ENCODE data around the gene GAD1.

GAD1 gene

DNA sequence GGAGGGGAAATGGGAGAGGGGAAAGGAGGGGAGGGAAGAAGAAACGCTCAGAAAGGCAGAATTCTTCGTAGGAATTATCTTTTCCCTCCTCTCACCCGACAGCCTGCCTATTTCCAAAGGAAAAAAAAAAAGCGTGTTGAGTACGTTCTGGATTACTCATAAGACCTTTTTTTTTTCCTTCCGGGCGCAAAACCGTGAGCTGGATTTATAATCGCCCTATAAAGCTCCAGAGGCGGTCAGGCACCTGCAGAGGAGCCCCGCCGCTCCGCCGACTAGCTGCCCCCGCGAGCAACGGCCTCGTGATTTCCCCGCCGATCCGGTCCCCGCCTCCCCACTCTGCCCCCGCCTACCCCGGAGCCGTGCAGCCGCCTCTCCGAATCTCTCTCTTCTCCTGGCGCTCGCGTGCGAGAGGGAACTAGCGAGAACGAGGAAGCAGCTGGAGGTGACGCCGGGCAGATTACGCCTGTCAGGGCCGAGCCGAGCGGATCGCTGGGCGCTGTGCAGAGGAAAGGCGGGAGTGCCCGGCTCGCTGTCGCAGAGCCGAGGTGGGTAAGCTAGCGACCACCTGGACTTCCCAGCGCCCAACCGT, at the start of gene GAD1:
Gene GAD1 (plus strand): TSS at position 384 of the 589 bp plus-strand sequence. CDS start 1,705 bp downstream, outside the sequence.
- TF ChIP-seq, protein P1, sequence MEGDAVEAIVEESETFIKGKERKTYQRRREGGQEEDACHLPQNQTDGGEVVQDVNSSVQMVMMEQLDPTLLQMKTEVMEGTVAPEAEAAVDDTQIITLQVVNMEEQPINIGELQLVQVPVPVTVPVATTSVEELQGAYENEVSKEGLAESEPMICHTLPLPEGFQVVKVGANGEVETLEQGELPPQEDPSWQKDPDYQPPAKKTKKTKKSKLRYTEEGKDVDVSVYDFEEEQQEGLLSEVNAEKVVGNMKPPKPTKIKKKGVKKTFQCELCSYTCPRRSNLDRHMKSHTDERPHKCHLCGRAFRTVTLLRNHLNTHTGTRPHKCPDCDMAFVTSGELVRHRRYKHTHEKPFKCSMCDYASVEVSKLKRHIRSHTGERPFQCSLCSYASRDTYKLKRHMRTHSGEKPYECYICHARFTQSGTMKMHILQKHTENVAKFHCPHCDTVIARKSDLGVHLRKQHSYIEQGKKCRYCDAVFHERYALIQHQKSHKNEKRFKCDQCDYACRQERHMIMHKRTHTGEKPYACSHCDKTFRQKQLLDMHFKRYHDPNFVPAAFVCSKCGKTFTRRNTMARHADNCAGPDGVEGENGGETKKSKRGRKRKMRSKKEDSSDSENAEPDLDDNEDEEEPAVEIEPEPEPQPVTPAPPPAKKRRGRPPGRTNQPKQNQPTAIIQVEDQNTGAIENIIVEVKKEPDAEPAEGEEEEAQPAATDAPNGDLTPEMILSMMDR (IDR thresholded peaks at IDR 0.05; ENCODE audit: insufficient read depth, low read depth, low read length, missing control alignments), result no peak
- DNase-seq (ENCODE audit: low read depth), result peak; percentile 81

DNA sequence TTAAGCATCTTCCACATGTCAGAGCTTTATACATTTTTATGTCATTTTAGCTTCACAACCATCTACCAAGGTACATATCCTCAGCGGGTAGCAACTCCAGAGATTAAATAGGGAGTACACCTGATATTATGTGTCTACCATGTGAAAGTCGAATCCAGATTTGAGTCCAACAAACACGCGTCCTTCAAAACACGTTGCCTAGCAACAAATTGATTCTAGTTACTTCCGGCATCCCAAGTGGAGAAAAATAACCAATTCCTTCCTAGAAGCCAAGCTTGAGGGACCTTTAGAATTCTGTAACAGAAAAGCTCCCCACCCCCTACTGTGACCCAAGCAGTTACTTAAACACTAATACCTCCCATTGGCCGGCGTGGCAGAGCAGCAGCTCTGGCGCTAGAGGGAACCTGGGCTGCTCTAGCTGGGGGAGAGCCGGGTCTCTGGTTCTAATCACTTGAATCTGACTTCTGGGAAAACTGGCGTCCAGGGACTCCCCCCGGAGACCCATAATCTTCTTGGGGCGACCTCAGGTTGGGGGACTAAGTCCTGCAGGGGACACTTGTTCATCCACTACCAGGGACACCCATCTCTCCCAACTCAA, 46.6 kb upstream of the GAD1 start, which contains the start of gene ERICH2:
Gene ERICH2 (plus strand): TSS at position 371 of the 598 bp plus-strand sequence. CDS start 304 bp downstream, outside the sequence.
- DNase-seq (ENCODE audit: low read depth), result peak; percentile 50
- TF ChIP-seq, protein P1 (IDR thresholded peaks at IDR 0.05; ENCODE audit: insufficient read depth, low read depth, low read length, missing control alignments), result peak; percentile 14
- peak within 1 kb of the TSS; percentile 73 for H3K4me3 ChIP-seq (ENCODE audit: low read length)

More for the DNA sequence above, at the start of gene GAD1:
- peak within 1 kb of the TSS; percentile 38 for H3K4me3 ChIP-seq (ENCODE audit: low read length)

GRCh38 chr2:170770606-170771420, 45.9 kb upstream of the GAD1 start:
- DNase-seq (ENCODE audit: low read depth), result peak; percentile 86
- TF ChIP-seq, protein P1 (IDR thresholded peaks at IDR 0.05; ENCODE audit: insufficient read depth, low read depth, low read length, missing control alignments), result no peak
- peak overlapping the region; percentile 73 for H3K4me3 ChIP-seq (ENCODE audit: low read length)

- TF ChIP-seq, protein P1 (IDR thresholded peaks at IDR 0.05; ENCODE audit: insufficient read depth, low read depth, low read length, missing control alignments), result no peak
Observed at GRCh38 chr2:170771421-170771937, 45.2 kb upstream of the GAD1 start.

GRCh38 chr2:170772295-170772694, 44.4 kb upstream of the GAD1 start:
- TF ChIP-seq, protein P1 (IDR thresholded peaks at IDR 0.05; ENCODE audit: insufficient read depth, low read depth, low read length, missing control alignments), result no peak
- DNase-seq (ENCODE audit: low read depth), result no peak
- no peak overlapping the region for H3K4me3 ChIP-seq (ENCODE audit: low read length)

More at GRCh38 chr2:170771421-170771937, 45.2 kb upstream of the GAD1 start:
- peak overlapping the region; percentile 48 for H3K4me3 ChIP-seq (ENCODE audit: low read length)
- DNase-seq (ENCODE audit: low read depth), result peak; percentile 18

GRCh38 chr2:170774074-170774473, 42.6 kb upstream of the GAD1 start:
- no peak overlapping the region for H3K4me3 ChIP-seq (ENCODE audit: low read length)
- no peak for DNase-seq (ENCODE audit: low read depth)
- TF ChIP-seq, protein P1 (IDR thresholded peaks at IDR 0.05; ENCODE audit: insufficient read depth, low read depth, low read length, missing control alignments), result no peak

Data from epithelial cell of esophagus (primary cell).